ENCODE results near the gene ADAM10.

ADAM10 gene

GRCh38 chr15:58749532-58750337 lies at the start of gene ADAM10:
TSS of gene ADAM10 (minus strand) at chr15:58749707. CDS start at chr15:58749534, 173 bp downstream.
- no peak for TF ChIP-seq CTCF (conservative IDR thresholded peaks at IDR 0.05; ENCODE audit: low read depth, low read length)
- H3K4me3 ChIP-seq (ENCODE audit: low read length): peak within 1 kb of the TSS; percentile 96
- DNase-seq (ENCODE audit: low read depth): peak; percentile 94

- no peak for DNase-seq (ENCODE audit: low read depth)
- no peak overlapping the region for H3K4me3 ChIP-seq (ENCODE audit: low read length)
- no peak for TF ChIP-seq CTCF (conservative IDR thresholded peaks at IDR 0.05; ENCODE audit: low read depth, low read length)
Observed at GRCh38 chr15:58797505-58797904, 48.0 kb upstream of the ADAM10 start.

- TF ChIP-seq CTCF (conservative IDR thresholded peaks at IDR 0.05; ENCODE audit: low read depth, low read length): no peak
- no peak for DNase-seq (ENCODE audit: low read depth)
- no peak overlapping the region for H3K4me3 ChIP-seq (ENCODE audit: low read length)
Observed at GRCh38 chr15:58795825-58796224, 46.3 kb upstream of the ADAM10 start.

GRCh38 chr15:58793862-58794261 lies 44.4 kb upstream of the ADAM10 start:
- no peak overlapping the region for H3K4me3 ChIP-seq (ENCODE audit: low read length)
- TF ChIP-seq CTCF (conservative IDR thresholded peaks at IDR 0.05; ENCODE audit: low read depth, low read length): no peak
- DNase-seq (ENCODE audit: low read depth): peak; percentile 99

- no peak for TF ChIP-seq CTCF (conservative IDR thresholded peaks at IDR 0.05; ENCODE audit: low read depth, low read length)
- H3K4me3 ChIP-seq (ENCODE audit: low read length): no peak overlapping the region
- DNase-seq (ENCODE audit: low read depth): no peak
Observed at GRCh38 chr15:58788056-58788710, 38.7 kb upstream of the ADAM10 start.

- TF ChIP-seq CTCF (conservative IDR thresholded peaks at IDR 0.05; ENCODE audit: low read depth, low read length): no peak
- no peak overlapping the region for H3K4me3 ChIP-seq (ENCODE audit: low read length)
- DNase-seq (ENCODE audit: low read depth): no peak
Observed at GRCh38 chr15:58785355-58785754, 35.8 kb upstream of the ADAM10 start.

GRCh38 chr15:58779554-58779953 lies 30.0 kb upstream of the ADAM10 start:
- no peak for TF ChIP-seq CTCF (conservative IDR thresholded peaks at IDR 0.05; ENCODE audit: low read depth, low read length)
- DNase-seq (ENCODE audit: low read depth): no peak

More at GRCh38 chr15:58779554-58779953, 30.0 kb upstream of the ADAM10 start:
- no peak overlapping the region for H3K4me3 ChIP-seq (ENCODE audit: low read length)

All from retinal pigment epithelial cell (primary cell).